Hippocampal formation (tissue), 2 donors: ENCODE measurements around the gene SERTAD1.
A peak's percentile ranks its signal among the peaks of the same experiment; 100 is the strongest.
"Not testable (repeated sequence)": the region's sequence is repeated elsewhere in the genome, so short reads cannot be mapped to it uniquely, and the experiment has no call there.

ENCODE experiments used
- DNase-seq, 2 donors: peaks; one replicate each; lab custom pipeline; 2025; lab: John Stamatoyannopoulos, UW

SERTAD1 gene

DNA sequence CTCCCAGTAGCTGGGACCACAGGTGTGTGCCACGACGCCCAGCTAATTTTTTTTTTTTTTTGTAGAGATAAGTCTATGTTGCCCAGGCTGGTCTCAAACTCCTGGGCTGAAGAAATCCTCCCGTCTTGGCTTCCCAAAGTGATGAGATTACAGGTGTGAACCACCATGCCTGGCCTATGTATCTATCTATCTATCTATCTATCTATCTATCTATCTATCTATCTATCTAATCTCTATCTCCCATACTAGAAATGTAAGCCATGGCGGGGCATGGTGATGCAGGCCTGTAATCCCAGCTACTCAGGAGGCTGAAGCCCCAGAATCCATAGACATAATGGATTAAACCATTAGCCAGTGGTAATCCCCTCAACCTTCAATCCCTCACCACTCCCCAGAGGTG, 24.9 kb upstream of the SERTAD1 start:
- no peak for DNase-seq

DNA sequence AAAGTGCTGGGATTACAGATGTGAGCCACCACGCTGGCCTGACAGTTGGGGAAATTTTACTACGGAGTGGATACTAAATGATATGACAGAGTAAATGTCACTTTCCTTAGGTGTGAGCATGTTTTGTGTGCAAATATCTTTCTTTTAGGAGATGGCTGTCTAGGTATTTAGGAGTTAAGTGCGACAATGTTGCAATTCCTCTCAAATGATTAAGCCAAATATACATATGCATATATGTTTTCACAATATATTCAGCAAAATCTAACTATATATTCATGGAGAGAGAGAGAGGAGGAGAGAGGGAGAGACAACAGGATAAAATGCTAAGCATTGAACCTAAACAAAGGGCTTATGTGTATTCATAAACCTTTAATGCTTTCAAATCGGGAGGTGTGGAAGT, 23.7 kb upstream of the SERTAD1 start:
- no peak for DNase-seq

GRCh38 chr19:40446263-40446784, 20.5 kb upstream of the SERTAD1 start:
- no peak for DNase-seq

GRCh38 chr19:40445780-40446262, 20.0 kb upstream of the SERTAD1 start:
- no peak for DNase-seq

DNA sequence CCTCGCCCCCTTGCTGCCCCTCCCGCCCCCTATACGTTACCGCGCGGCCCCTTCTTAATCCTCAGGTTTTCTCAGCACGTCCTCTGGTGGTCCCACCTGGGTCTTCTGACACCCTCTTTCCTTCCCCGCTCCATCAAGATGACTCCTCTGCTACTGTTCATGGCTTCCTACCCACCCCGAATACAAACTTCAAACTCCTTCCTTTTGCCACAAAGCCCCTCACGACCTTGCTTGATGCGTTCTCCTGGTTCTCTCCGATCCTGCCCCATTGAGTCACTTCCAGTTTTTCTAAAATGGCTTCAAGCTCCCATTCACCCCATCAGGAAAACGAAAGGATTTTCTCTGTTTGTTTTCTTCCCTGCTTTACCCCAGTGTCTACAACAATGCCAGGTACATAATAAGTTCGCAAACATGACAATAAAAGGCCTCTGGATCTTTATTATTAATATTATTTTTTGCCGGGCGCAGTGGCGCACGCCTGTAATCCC, 19.1 kb upstream of the SERTAD1 start:
- DNase-seq = no peak

DNA sequence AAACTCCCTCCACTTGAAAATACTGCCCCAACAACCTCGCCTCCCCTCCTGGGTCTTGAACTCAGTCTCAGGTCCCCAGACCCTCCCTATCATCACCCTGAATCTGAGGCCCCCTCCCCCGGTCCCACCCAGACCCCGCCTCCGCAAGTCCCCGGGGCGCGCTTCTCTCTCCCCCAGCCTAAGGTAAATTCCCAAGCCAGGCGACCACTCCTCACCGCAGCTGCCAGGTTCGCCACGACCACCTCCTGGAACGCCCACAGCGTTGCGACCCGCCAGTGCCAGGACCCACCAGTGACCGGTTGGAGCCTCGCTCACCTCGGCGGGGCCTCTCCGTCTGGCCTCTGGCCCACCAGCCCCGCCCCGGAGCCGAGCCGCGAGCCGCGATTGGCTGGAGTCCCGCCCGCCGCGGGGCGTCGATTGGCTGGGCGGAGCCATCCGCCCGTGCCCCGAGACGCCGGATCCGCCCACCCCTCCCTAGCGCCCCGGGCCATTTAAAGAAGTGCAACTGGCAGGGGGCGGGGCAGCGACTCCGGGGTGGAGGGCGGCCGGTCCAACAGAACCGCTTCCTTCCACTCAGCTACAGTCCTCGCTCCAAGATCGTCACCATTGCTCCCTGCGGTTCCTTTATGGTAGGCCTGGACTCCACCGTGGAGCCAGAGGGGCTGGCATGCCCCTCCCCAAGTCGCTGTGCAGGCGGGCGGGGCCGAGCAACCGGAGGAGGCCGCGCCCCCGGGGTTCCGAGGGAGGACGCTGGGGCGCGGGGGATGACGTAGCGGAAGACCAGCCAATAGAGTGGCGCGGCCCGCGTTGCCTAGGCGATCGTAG, 18.4 kb upstream of the SERTAD1 start, which contains the start of gene SERTAD3:
Gene SERTAD3, minus strand, starts transcription at position 336 of the 825 bp plus-strand sequence. CDS start 2,255 bp downstream, outside the sequence.
- peak; percentile 97 to 98 for DNase-seq

DNA sequence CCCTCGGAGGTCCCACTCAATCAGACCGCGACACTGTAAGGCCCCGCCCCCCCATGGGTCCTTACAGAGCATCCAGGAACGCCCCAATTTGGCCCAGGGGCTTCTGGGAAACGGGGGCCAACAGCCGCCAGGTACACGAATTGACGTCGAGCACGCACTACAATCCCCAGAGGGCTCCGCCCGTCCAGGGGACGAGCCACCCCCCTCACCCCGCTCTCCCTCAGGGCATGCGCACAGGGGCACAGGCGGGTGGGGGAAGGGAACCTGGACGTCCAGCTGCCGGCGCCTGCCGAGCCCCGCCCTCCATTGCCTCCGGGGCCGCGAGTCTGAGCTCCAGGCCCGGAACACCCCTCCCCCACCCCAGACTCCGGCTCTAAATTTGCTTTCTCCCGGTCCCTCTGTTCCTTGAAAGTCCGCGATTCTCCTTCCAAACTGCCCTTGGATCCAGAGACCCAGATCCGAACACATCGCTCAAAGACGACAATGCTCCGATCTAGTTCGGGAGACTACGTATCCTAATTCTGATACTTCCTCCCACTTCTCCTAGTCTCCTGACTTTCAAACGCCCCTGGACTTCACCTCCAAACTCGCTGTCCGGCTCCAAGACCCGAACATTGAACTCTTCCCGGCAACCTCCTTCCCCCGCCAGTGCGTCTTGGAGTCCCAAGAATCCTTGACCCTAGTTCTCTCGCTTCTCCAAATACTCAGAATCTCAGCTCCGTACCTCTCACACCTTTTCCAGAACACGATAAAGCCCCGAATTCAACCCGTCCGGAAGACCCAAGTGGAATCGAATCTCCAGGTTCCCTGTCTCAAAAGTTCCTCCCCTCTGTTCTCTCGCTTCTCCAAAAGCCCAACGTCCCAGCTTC, 17.6 kb upstream of the SERTAD1 start:
- DNase-seq = peak; percentile 92 to 99

- DNase-seq = no peak
Observed at GRCh38 chr19:40442328-40443130, 16.7 kb upstream of the SERTAD1 start.

GRCh38 chr19:40441719-40442253, 16.0 kb upstream of the SERTAD1 start:
- no peak for DNase-seq

DNA sequence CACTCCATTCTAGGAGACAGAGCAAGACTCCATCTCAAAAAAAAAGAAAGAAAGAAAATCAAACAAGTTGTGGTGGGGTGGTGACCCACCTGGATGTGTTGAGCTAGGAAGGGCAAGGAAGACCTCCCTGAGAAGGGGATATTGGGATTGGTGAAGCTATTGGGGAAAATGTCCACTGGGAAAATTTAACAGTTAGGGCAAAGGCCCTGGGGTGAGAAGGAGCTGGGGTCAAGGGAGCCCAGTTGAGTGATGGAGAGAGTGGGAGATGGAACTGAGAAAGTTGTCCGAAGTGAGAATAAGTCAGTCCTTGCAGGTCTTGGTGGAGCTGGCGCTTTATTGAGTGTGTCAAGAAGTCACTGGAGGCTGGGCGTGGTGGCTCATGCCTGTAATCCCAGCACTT, 12.5 kb upstream of the SERTAD1 start:
- no peak for DNase-seq

DNA sequence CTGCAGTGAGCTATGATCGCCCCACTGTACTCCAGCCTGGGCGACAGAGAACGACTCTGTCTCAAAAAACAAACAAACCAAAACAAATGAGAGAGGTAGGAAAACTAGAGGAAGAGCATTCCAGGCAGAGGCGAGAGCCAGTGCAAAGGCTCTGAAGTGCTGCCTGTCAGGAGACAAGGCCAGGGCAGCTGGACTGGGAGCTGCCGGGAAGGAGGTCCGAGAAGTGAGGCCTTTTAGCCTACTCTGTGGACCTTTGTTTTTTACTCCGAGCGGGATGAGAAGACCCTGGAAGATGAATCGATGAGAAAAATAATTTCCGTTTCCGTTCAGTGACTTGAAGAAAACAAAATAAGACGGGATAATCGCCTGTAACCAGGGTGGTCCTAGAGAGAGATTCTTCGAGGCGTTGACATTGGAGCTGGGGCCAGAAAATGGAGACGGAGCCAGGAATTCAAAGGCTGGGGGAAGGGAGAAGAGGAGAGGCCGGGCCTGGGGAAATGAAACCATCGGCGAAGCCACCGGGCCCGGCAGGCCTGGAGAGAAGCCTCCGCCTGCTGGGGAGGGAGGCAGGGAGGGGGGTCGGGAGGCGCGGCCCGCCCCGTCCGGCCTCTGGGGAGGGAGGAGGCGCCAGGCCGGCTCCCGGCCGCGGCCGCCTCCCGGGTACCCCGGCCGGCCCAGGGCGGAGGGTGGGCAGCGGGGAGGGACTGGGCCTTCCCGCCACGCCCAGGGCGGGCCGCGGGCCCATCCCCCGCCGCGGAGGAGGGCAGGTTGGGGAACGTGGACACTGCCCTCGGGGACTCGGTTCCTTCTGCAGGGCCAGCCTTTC, 7.8 kb upstream of the SERTAD1 start:
- DNase-seq = peak; percentile 82 to 83

DNA sequence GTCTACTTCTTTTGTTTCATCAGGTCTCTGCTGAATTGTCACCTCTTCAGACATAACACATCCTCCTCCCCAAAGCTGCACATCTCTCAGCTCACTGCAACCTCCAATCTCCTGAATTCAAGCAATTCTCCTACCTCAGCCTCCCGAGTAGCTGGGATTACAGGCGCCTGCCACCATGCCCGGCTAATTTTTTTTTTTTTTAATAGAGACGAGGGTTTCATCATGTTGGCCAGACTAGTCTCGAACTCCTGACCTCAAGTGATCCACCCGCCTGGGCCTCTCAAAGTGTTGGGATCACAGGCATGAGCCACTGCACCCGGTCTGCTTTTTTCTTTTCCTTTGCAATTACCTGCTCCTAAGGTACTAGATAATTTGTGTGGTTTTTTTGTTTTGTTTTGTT, 7.0 kb upstream of the SERTAD1 start:
- DNase-seq = not testable (repeated sequence)

DNA sequence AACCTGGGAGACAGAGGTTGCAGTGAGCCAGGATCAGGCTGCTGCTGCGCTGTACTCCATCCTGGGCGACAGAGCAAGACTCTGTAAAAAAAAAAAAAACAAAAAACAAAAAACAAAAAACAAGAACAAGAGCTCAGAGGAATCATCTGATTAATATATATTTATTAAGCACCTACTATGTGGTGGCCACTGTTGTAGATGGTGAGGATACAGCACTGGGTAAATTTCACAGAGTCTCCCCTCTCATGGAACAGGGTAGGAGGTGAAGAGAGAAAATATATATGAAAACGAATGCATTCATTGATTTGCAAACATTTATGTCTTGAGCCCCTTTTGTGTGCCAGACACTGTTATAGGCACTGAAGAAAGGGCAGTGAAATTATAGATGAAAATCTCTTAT, 5.9 kb upstream of the SERTAD1 start:
- DNase-seq = no peak

- DNase-seq = not testable (repeated sequence)
Observed at GRCh38 chr19:40430242-40430641, 4.5 kb upstream of the SERTAD1 start.

- not testable (repeated sequence) for DNase-seq
Observed at GRCh38 chr19:40428197-40428596, 2.4 kb upstream of the SERTAD1 start.

GRCh38 chr19:40424637-40425449, 949 bp downstream of the SERTAD1 start:
- DNase-seq = no peak

DNA sequence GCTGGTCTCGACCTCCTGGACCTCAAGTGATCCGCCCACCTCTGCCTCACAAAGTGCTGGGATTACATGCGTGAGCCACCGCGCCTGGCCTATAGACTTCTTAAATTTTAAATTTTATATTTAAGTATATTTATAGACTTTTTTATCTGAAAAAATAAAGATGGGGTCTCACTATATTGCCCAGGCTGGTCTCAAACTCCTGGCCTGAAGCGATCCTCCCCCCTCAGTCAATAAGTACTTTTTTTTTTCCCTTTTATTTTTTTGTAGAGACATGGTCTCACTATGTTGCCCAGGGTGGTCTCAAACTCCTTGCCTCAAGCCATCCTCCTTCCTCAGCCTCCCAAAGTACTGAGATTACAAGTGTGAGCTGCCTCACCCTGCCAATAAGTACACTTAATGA, 1.9 kb downstream of the SERTAD1 start:
- no peak for DNase-seq

- no peak for DNase-seq
Observed at GRCh38 chr19:40422748-40423566, 2.8 kb downstream of the SERTAD1 start.
